Natural killer cell (primary cell): ENCODE results near the gene ATG2A. TPM values are rescaled to one million over a fixed set of nuclear protein-coding genes. Genes with fewer than 3 reads are reported as not detected.

Experiments
- ATAC-seq, 3 donors: fragments of 150-1000 bp in 2 of 3; fragments of 200-7000 bp in 1 of 3; cut with Tn5 transposase; 1 replicate in 1 of 3; 2 replicates in 2 of 3; pipeline ENCODE4 v1.10.0; 2021; ENCODE audit warnings: mild to moderate bottlenecking in 2 of 3, moderate library complexity in 2 of 3
- DNase-seq, 2 donors: peaks; one replicate each; pipeline versions ENCODE4 v3.0.0 to v3.0.0-alpha.2; 2013 to 2021; ENCODE audit warnings: mixed read lengths in 1 of 2
- H3K27ac ChIP-seq: one replicate; pipeline ENCODE4 v1.5.1; 2013; ENCODE audit warnings: mild to moderate bottlenecking, low read length
- H3K27me3 ChIP-seq: one replicate; pipeline ENCODE4 v1.6.1; 2013; ENCODE audit warnings: low read length; ENCODE audit not compliant: control insufficient read depth, insufficient read depth
- H3K36me3 ChIP-seq: one replicate; pipeline ENCODE4 v1.6.1; 2013; ENCODE audit warnings: low read length; ENCODE audit not compliant: control insufficient read depth, insufficient read depth
- H3K4me1 ChIP-seq: one replicate; pipeline ENCODE4 v1.6.1; 2013; ENCODE audit warnings: low read length; ENCODE audit not compliant: control insufficient read depth, insufficient read depth
- H3K4me3 ChIP-seq: one replicate; pipeline ENCODE4 v1.5.1; 2013; ENCODE audit warnings: low read length
- H3K9me3 ChIP-seq: one replicate; pipeline ENCODE4 v1.6.1; 2013; ENCODE audit warnings: low read length; ENCODE audit not compliant: control insufficient read depth, insufficient read depth
- H3K27ac Mint-ChIP-seq, 2 donors: one replicate each; pipeline ENCODE4 v1.8.0; 2022; ENCODE audit warnings: mild to moderate bottlenecking in 2 of 2, mixed read lengths in 2 of 2, moderate library complexity in 1 of 2
- H3K27me3 Mint-ChIP-seq, 2 donors: one replicate each; pipeline ENCODE4 v1.8.0; 2022; ENCODE audit warnings: low read depth in 2 of 2, mixed read lengths in 2 of 2
- H3K36me3 Mint-ChIP-seq: one replicate; pipeline ENCODE4 v1.8.0; 2022; ENCODE audit warnings: mixed read lengths
- H3K4me1 Mint-ChIP-seq, 2 donors: one replicate each; pipeline ENCODE4 v1.8.0; 2022; ENCODE audit warnings: mixed read lengths in 2 of 2
- H3K4me3 Mint-ChIP-seq: one replicate; pipeline ENCODE4 v1.8.0; 2022; ENCODE audit warnings: mild to moderate bottlenecking, moderate library complexity, mixed read lengths
- H3K9me3 Mint-ChIP-seq, 2 donors: one replicate each; pipeline ENCODE4 v1.8.0; 2022; ENCODE audit warnings: mixed read lengths in 2 of 2
- WGBS: methylation state at CpG from one replicate; pipeline ENCODE4 v1.1.7; 2013; ENCODE audit warnings: missing lambda C conversion rate; ENCODE audit not compliant: insufficient coverage; 5-methylcytosine and 5-hydroxymethylcytosine counted together
- intact Hi-C: fragments of 100-400 bp; cut with micrococcal nuclease; formaldehyde crosslinking; loops from one replicate; pipeline ENCODE4 v1.14.2; 2022
- total RNA-seq, 4 donors: library from RNA; stranded (reverse); fragments of 120-200 nt in 1 of 4; gene quantifications; one replicate each; pipeline versions ENCODE4 v1.2.3 to v1.2.4, GENCODE V29; 2013 to 2022
- TF ChIP-seq, protein P1 (sequence below): fragments of 200-600 bp; IDR thresholded peaks from one replicate; pipeline ENCODE4 v1.8.0; 2022; ENCODE audit warnings: antibody characterized with exemption

Gene ATG2A
- total RNA-seq, 3 donors from 2014 or later (not counting 1 experiment from before 2014, with no cell fraction given), result 165 to 321 (median 259) TPM

DNA sequence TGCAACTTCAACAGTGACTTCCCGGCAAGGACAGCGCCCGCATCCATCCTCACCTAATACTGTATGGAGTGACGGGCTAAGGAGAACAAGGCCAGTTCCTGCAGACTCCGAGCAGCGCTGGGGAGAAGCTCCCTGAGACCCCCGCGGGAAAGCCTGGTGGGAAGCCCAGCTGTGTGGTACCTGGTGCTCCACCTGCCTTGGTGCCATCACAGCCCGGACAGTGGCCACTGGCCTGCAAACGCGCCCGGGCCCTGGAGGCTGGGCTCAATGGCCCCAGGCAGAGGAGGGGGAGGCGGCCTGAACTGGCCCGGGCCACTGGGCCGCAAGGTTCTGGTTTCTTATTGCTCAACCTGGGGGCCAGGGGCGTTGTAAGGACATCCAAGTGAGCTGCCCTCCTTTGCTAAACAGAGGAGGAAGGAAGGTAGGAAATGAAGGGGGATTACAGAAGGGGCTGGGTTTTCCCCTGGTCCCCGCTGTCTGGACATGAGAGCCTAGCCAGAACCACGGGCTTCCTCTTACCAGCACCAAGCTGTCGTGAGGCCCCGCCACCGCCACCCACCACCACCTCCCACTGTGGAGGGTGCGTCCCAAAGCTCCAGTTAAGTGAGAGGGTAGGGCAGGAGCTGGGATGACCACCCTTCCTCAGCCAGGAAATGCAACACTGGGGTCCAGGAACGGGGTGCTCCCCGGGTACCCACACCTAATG lies 64.1 kb downstream of the ATG2A start:
- Histone ChIP-seq H3K27me3 (no peaks in the 10 kb centered on the region), H3K4me3 (no peak overlapping the region), H3K36me3 (peaks cover 39% of the 10 kb centered on the region), H3K27ac (peak overlapping the region; percentile 90), H3K4me1 (peaks cover 100% of the 10 kb centered on the region), H3K9me3 (no peaks in the 10 kb centered on the region)
- H3K4me3 Mint-ChIP-seq, result peak overlapping the region; percentile 81
- H3K36me3 Mint-ChIP-seq, result no peaks in the 10 kb centered on the region
- peak; percentile 4 to 46 (median 31) for ATAC-seq
- H3K4me1 Mint-ChIP-seq, result peaks cover 71 to 79% of the 10 kb centered on the region in 2 donors
- intact Hi-C loops, result no loop called here
- no peaks in the 10 kb centered on the region for H3K27me3 Mint-ChIP-seq
- peak overlapping the region; percentile 95 to 96 for H3K27ac Mint-ChIP-seq
- WGBS, result 59% methylated on average over 22 of the region's 24 CpGs
- DNase-seq, result peak in 1 of 2 donors; percentile 60
- TF ChIP-seq, protein P1, sequence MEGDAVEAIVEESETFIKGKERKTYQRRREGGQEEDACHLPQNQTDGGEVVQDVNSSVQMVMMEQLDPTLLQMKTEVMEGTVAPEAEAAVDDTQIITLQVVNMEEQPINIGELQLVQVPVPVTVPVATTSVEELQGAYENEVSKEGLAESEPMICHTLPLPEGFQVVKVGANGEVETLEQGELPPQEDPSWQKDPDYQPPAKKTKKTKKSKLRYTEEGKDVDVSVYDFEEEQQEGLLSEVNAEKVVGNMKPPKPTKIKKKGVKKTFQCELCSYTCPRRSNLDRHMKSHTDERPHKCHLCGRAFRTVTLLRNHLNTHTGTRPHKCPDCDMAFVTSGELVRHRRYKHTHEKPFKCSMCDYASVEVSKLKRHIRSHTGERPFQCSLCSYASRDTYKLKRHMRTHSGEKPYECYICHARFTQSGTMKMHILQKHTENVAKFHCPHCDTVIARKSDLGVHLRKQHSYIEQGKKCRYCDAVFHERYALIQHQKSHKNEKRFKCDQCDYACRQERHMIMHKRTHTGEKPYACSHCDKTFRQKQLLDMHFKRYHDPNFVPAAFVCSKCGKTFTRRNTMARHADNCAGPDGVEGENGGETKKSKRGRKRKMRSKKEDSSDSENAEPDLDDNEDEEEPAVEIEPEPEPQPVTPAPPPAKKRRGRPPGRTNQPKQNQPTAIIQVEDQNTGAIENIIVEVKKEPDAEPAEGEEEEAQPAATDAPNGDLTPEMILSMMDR, result no peak
- H3K9me3 Mint-ChIP-seq, result no peaks in the 10 kb centered on the region

DNA sequence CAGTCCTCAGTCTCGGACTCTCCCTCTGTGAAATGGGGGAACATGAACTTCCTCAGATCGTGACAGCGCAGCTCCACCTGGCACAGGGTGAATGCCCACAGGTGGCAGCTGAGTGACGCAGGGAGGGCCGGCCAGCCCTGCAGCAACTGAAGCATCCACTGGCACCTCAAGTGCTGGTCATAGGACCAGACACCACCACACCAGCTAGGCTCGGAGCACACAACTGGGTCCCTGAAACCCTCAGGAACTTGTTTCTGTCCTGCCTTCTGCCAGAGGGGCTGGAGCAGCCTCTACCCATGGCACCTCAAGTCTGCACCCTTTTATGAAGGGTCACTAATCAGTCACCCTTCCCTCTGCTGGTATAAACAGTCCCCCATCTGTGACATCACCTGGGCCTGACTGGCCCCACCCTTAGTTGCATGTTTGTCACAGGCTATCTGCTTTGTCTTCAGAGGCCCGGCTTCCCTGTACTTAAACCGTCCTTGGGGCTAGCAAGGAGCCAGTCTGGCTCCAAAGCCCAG lies 65.1 kb downstream of the ATG2A start:
- peak overlapping the region; percentile 77 for H3K4me3 Mint-ChIP-seq
- peaks cover 31% of the 10 kb centered on the region for H3K36me3 ChIP-seq
- DNase-seq, result peak in 1 of 2 donors; percentile 51
- H3K27ac Mint-ChIP-seq, result peak overlapping the region; percentile 95 to 96
- no peak overlapping the region for H3K4me3 ChIP-seq
- no peaks in the 10 kb centered on the region for H3K9me3 ChIP-seq
- no peaks in the 10 kb centered on the region for H3K27me3 ChIP-seq
- 41% methylated on average over 8 of the region's 8 CpGs for WGBS
- no peaks in the 10 kb centered on the region for H3K27me3 Mint-ChIP-seq
- intact Hi-C loops, result loop anchor here (1.0 kb wide), 1 partner anchor 7 kb away; no protein-coding TSS in a partner anchor
- TF ChIP-seq, protein P1, result no peak
- H3K36me3 Mint-ChIP-seq, result no peaks in the 10 kb centered on the region
- peak overlapping the region; percentile 90 for H3K27ac ChIP-seq
- ATAC-seq, result no peak
- peaks cover 71 to 80% of the 10 kb centered on the region in 2 donors for H3K4me1 Mint-ChIP-seq
- no peaks in the 10 kb centered on the region for H3K9me3 Mint-ChIP-seq
- peaks cover 100% of the 10 kb centered on the region for H3K4me1 ChIP-seq

DNA sequence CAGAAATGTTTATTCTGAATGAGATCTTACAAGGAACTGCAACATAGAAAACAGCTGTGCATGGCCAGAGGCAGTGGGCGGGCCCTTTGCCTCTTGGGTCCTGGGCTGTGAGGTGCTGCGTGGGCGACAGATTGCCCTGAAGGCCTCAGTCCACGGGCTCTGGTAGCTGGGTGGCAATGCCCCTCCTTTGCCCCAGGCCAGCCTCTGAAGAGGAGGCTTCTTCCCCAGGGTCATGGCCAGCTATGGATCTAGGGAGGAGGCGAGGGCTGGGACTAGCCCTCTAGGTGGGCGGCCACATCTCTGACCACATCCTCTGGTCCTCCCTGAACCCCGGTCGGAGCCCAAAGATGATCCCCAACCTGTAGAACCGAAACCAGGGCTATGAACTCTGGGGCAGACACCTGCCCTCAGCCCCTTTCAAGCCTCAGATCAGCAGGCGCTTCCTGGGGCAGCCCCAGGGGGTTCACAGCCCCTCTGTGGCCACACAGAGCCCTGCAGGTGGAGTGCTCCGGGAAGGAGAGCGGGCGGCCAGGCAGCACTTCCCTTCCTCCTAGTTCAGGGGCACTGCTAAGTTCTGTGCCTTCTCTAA lies 65.9 kb downstream of the ATG2A start:
- no peak overlapping the region for H3K4me3 ChIP-seq

More for the DNA sequence above, 65.9 kb downstream of the ATG2A start:
- peak; percentile 48 to 68 (median 67) for ATAC-seq
- H3K4me1 ChIP-seq, result peaks cover 93% of the 10 kb centered on the region
- H3K36me3 Mint-ChIP-seq, result no peaks in the 10 kb centered on the region
- TF ChIP-seq, protein P1, result no peak
- intact Hi-C loops, result loop anchor here (1.0 kb wide), 1 partner anchor 8 kb away; no protein-coding TSS in a partner anchor
- H3K9me3 Mint-ChIP-seq, result no peaks in the 10 kb centered on the region
- H3K27ac Mint-ChIP-seq, result peak overlapping the region; percentile 95 to 96
- H3K36me3 ChIP-seq, result peaks cover 28% of the 10 kb centered on the region
- no peaks in the 10 kb centered on the region for H3K9me3 ChIP-seq
- H3K4me3 Mint-ChIP-seq, result peak overlapping the region; percentile 77
- no peaks in the 10 kb centered on the region for H3K27me3 Mint-ChIP-seq
- H3K4me1 Mint-ChIP-seq, result peaks cover 65 to 74% of the 10 kb centered on the region in 2 donors
- no peaks in the 10 kb centered on the region for H3K27me3 ChIP-seq
- WGBS, result under 1% methylated on average over 13 of the region's 13 CpGs
- H3K27ac ChIP-seq, result peak overlapping the region; percentile 90
- peak; percentile 49 to 86 for DNase-seq
